Epithelial cell of esophagus (primary cell): ENCODE data around the gene TTC29.

ENCODE experiments used
- DNase-seq: peaks from one replicate; pipeline ENCODE4 v3.0.0; 2010; ENCODE audit warnings: low read depth
- H3K4me3 ChIP-seq: 2 replicates; pipeline ENCODE4 v1.5.1; 2011; ENCODE audit warnings: mild to moderate bottlenecking, low read length, control low read depth
- TF ChIP-seq, protein P1 (sequence below): IDR thresholded peaks from 2 replicates; pipeline ENCODE4 v1.5.1; 2011; ENCODE audit warnings: low read depth, mild to moderate bottlenecking, low read length, control low read depth, inconsistent platforms; ENCODE audit not compliant: insufficient read depth; ENCODE audit errors: missing control alignments

Gene TTC29

DNA sequence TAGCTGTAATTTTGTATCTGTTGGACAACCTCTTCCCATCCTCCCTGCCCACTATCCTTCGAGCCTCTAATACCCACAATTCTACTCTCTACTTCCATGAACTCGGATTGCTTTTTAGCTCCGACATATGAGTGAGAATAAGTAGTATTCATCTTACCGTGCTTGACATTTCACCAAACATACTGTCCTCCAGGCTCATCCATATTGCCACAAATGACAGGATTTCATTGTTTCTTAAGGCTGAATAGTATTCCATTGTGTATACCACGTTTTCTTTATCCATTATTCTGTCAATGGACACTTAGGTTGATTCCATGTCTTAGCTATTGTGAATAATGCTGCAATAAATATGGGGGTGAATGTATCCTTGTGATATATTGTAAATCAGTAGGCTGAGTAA, 26.4 kb upstream of the TTC29 start:
- no peak overlapping the region for H3K4me3 ChIP-seq
- TF ChIP-seq, protein P1, sequence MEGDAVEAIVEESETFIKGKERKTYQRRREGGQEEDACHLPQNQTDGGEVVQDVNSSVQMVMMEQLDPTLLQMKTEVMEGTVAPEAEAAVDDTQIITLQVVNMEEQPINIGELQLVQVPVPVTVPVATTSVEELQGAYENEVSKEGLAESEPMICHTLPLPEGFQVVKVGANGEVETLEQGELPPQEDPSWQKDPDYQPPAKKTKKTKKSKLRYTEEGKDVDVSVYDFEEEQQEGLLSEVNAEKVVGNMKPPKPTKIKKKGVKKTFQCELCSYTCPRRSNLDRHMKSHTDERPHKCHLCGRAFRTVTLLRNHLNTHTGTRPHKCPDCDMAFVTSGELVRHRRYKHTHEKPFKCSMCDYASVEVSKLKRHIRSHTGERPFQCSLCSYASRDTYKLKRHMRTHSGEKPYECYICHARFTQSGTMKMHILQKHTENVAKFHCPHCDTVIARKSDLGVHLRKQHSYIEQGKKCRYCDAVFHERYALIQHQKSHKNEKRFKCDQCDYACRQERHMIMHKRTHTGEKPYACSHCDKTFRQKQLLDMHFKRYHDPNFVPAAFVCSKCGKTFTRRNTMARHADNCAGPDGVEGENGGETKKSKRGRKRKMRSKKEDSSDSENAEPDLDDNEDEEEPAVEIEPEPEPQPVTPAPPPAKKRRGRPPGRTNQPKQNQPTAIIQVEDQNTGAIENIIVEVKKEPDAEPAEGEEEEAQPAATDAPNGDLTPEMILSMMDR: no peak
- DNase-seq: no peak

DNA sequence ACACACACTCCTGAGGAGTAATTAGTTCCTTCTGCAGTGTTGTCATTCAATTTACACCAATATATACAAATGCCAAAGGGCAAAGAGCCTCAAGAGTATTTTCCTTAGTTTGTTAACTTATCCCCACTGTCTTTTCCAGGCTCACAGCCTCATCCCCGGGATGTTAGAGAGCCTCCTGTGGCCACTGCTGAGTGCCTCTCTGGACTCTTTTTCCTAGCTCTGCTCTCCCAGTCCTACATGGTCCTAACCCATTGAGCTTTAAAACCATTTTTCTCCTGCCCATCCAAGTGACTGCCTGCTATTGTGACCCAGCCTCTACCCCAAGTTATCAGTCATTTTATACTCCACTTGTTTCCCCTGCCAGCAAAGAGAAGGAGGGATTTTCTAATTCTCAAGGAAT, 23.5 kb upstream of the TTC29 start:
- TF ChIP-seq, protein P1: no peak
- DNase-seq: no peak
- no peak overlapping the region for H3K4me3 ChIP-seq

DNA sequence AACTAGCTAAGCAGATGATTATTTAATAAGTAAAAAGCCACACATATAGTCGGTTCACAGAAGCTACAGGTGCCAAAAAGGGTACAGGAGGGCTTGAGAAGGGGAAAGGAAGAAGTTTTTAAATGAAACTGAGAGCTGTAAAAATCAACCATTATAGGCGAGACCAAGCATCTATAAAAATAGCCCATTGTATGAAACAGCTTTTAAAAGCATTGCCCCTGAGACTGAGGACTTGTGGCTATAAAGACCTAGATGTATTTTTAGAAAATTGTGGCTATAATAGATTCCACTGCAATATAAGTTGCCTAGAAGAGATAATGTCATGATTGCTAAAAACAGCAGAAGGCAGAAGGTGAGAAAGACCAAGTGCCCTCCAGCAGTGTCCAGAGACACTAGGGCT, 15.0 kb upstream of the TTC29 start:
- no peak overlapping the region for H3K4me3 ChIP-seq
- TF ChIP-seq, protein P1: no peak
- DNase-seq: no peak

DNA sequence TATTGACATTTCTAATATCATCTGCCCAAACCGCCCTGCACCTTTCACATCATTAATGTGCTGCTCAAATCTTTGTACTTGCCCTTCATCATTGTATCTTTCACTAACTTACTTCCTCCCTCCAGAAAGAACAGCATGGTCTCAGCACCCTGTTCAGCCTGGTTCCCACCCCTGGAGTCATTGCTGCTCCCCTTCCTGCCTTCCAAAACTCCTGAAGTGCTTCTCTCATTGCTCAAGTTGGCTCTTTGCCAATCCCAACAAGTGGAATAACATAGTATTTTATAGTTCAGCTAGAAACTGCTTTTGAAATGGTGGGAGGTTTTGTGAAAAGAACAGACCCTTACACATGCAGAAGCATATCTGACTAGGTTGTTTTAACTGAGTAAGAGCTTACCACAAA, 14.0 kb upstream of the TTC29 start:
- no peak overlapping the region for H3K4me3 ChIP-seq
- TF ChIP-seq, protein P1: no peak
- DNase-seq: peak; percentile 21

DNA sequence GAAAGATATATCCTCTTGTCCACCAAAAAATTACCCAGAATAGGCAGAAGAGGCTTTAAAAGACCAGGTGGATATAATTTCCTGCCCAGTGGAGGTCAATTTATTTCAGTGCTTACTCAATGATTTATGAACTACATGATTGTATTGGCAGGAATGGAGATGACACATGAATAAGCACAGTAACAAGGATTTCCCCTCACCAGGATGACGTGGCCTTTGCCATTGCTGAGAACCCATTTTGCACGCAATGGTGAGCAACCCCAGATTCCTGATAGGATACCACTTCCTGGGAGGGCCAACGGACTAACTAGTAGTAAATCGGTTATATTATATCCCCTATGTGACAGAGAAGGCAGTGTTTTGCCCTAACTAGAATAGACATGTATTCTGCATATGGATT, 11.6 kb upstream of the TTC29 start:
- H3K4me3 ChIP-seq: no peak overlapping the region
- TF ChIP-seq, protein P1: no peak
- peak; percentile 74 for DNase-seq

DNA sequence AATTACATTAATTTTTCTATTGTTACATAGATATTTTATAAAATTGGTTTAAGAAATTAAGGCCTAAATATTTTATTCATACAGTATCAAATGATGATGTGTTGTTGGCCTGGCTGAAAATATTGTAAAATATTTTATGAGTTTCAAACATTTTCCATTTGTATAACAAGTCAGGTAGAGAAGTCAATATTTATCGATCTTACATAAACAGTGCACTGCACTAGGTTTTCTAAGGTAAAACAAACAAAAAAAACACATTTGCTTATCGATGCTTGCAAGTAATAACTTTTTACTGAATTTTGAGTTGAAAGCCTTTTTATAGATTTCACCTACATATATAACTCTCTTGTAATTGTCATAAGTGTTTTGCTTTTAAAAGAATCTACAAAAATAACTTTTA, 7.2 kb upstream of the TTC29 start:
- TF ChIP-seq, protein P1: no peak
- H3K4me3 ChIP-seq: no peak overlapping the region
- DNase-seq: no peak

DNA sequence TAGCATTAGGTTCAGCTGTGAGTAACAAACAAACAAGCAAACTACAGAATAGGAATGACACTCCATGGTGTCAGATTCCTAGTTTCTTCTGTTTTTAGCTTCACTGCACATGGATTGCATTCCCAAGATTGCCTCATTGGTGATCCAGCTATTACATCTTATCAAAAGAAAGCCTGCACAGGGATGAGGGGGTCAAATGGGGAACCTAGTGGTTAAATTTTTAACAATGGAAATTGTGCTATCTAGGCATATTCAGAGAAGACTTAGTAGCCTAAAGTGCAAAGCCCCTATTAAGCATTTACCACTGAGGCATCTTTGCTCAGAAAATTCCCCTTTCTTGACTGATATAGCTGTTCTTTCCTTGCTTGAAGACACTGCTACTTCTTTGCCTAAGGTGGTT, 3.9 kb upstream of the TTC29 start:
- no peak for DNase-seq
- no peak overlapping the region for H3K4me3 ChIP-seq
- TF ChIP-seq, protein P1: no peak
